Mesothelial cell of epicardium (in vitro differentiated cells): ENCODE data around the gene FOLR1. TPM values are rescaled to one million over a fixed set of nuclear protein-coding genes. Genes with fewer than 3 reads are reported as not detected.
A peak's percentile ranks its signal among the peaks of the same experiment; 100 is the strongest.

ENCODE experiments used
- DNase-seq, 2 experiments: peaks; one replicate each; pipeline ENCODE4 v3.0.0; 2021; ENCODE audit warnings: low spot score in 2 of 2; ENCODE audit not compliant: unreplicated experiment in 2 of 2
- H3K27ac Mint-ChIP-seq: 2 replicates; pipeline ENCODE4 v1.8.0; 2021; ENCODE audit warnings: mixed read lengths
- H3K27me3 Mint-ChIP-seq: 2 replicates; pipeline ENCODE4 v1.8.0; 2021; ENCODE audit warnings: low read depth, mixed read lengths
- H3K36me3 Mint-ChIP-seq: 2 replicates; pipeline ENCODE4 v1.8.0; 2021; ENCODE audit warnings: mixed read lengths
- H3K4me1 Mint-ChIP-seq: 2 replicates; pipeline ENCODE4 v1.8.0; 2021; ENCODE audit warnings: mixed read lengths
- H3K4me3 Mint-ChIP-seq: 2 replicates; pipeline ENCODE4 v1.8.0; 2021; ENCODE audit warnings: mild to moderate bottlenecking, moderate library complexity, mixed read lengths
- H3K9me3 Mint-ChIP-seq: 2 replicates; pipeline ENCODE4 v1.8.0; 2021; ENCODE audit warnings: mixed read lengths
- total RNA-seq: library from RNA; stranded (reverse); gene quantifications from 3 replicates; pipeline ENCODE4 v1.2.1, GENCODE V29; 2021
- TF ChIP-seq, protein P1 (sequence below): fragments of 200-600 bp; sonication (generic); IDR thresholded peaks from one replicate; pipeline ENCODE4 v1.5.0; 2021; ENCODE audit warnings: antibody characterized with exemption; ENCODE audit not compliant: unreplicated experiment

Gene FOLR1
- total RNA-seq, 1 donor from 2014 or later, result 1.0 TPM

DNA sequence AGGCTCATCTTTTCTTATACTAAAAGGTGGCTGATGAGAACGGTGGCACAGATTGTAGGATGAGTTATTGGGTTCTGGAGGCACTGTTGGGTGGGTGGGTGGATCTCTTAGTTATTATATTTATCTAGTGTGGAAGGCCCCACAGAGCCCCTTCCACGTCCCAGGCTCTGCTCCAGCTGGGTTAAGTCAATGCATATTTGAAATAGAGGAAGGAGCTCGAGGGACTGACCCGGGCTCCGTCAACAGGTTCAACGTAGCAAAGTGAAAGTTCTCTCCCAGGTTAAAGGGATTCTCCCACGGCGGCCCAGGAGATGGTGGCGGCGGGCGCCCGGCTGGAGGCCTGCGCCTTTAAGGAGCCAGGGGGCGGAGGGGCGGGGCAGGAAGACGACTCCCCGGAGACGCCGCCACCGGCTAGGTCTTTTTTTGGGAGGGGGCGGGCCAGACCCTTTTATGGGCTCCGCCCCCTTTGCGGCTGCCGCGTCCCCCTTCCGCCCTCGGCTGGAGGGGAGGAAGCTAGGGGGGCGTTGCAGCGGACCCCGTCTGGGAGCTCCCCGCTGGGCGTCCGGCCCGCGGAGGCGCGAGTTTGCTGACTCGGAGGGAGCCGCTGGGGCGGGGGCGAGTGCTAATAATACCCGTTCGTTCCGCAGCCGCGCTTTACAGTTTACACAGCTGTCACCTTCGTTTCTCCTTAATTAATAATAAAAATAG lies 31.1 kb downstream of the FOLR1 start:
- DNase-seq, result peak; percentile 94 to 95
- Mint-ChIP-seq H3K36me3 (no peaks in the 10 kb centered on the region), H3K4me3 (peak overlapping the region; percentile 80), H3K27me3 (peaks cover 4% of the 10 kb centered on the region), H3K27ac (peak overlapping the region; percentile 97), H3K9me3 (no peaks in the 10 kb centered on the region), H3K4me1 (peaks cover 27% of the 10 kb centered on the region)
- TF ChIP-seq, protein P1, sequence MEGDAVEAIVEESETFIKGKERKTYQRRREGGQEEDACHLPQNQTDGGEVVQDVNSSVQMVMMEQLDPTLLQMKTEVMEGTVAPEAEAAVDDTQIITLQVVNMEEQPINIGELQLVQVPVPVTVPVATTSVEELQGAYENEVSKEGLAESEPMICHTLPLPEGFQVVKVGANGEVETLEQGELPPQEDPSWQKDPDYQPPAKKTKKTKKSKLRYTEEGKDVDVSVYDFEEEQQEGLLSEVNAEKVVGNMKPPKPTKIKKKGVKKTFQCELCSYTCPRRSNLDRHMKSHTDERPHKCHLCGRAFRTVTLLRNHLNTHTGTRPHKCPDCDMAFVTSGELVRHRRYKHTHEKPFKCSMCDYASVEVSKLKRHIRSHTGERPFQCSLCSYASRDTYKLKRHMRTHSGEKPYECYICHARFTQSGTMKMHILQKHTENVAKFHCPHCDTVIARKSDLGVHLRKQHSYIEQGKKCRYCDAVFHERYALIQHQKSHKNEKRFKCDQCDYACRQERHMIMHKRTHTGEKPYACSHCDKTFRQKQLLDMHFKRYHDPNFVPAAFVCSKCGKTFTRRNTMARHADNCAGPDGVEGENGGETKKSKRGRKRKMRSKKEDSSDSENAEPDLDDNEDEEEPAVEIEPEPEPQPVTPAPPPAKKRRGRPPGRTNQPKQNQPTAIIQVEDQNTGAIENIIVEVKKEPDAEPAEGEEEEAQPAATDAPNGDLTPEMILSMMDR, result no peak

GRCh38 chr11:72223615-72224563 lies 31.9 kb downstream of the FOLR1 start:
- H3K4me3 Mint-ChIP-seq, result peak overlapping the region; percentile 96
- H3K27me3 Mint-ChIP-seq, result no peaks in the 10 kb centered on the region
- TF ChIP-seq, protein P1, result no peak
- H3K36me3 Mint-ChIP-seq, result peaks cover 1% of the 10 kb centered on the region
- DNase-seq, result peak in 1 of 2 experiments; percentile 81
- H3K27ac Mint-ChIP-seq, result peak overlapping the region; percentile 99
- peaks cover 27% of the 10 kb centered on the region for H3K4me1 Mint-ChIP-seq
- no peaks in the 10 kb centered on the region for H3K9me3 Mint-ChIP-seq

- Mint-ChIP-seq H3K36me3 (peaks cover 6% of the 10 kb centered on the region), H3K4me1 (peaks cover 27% of the 10 kb centered on the region), H3K27me3 (no peaks in the 10 kb centered on the region), H3K4me3 (peak within 1 kb of the TSS; percentile 96), H3K27ac (peak within 1 kb of the TSS; percentile 99), H3K9me3 (no peaks in the 10 kb centered on the region)
- peak in 1 of 2 experiments; percentile 64 for DNase-seq
- TF ChIP-seq, protein P1, result no peak
Measured at GRCh38 chr11:72224564-72225410, 32.8 kb downstream of the FOLR1 start, which contains the start of gene INPPL1. Gene INPPL1, plus strand, starts transcription at chr11:72224767. Its CDS starts 218 bp downstream, at chr11:72224985.

GRCh38 chr11:72225411-72225951 lies 33.5 kb downstream of the FOLR1 start:
- DNase-seq, result peak in 1 of 2 experiments; percentile 45
- peaks cover 27% of the 10 kb centered on the region for H3K4me1 Mint-ChIP-seq

More at GRCh38 chr11:72225411-72225951, 33.5 kb downstream of the FOLR1 start:
- Mint-ChIP-seq H3K4me3 (peak overlapping the region; percentile 79), H3K27me3 (no peaks in the 10 kb centered on the region), H3K36me3 (peaks cover 6% of the 10 kb centered on the region), H3K9me3 (no peaks in the 10 kb centered on the region), H3K27ac (peak overlapping the region; percentile 84)
- TF ChIP-seq, protein P1, result no peak
